Ectodermal cell (in vitro differentiated cells): ENCODE measurements around the gene HIRIP3.

Experiments used
- H3K27ac ChIP-seq: 2 replicates; pipeline ENCODE4 v1.7.0; 2013; ENCODE audit warnings: mild to moderate bottlenecking, low read depth, low read length; ENCODE audit not compliant: insufficient read depth, poor library complexity, severe bottlenecking
- H3K27me3 ChIP-seq: 2 replicates; pipeline ENCODE4 v1.7.0; 2013; ENCODE audit warnings: mild to moderate bottlenecking, low read length; ENCODE audit not compliant: insufficient read depth, control insufficient read depth, poor library complexity, severe bottlenecking
- H3K36me3 ChIP-seq: one replicate; pipeline ENCODE4 v1.7.0; 2013; ENCODE audit warnings: low read length; ENCODE audit not compliant: control insufficient read depth, insufficient read depth
- H3K4me1 ChIP-seq: one replicate; pipeline ENCODE4 v1.7.0; 2013; ENCODE audit warnings: low read length; ENCODE audit not compliant: control insufficient read depth, insufficient read depth
- H3K4me3 ChIP-seq: 2 replicates; pipeline ENCODE4 v1.7.0; 2013; ENCODE audit warnings: low read depth, low read length, control low read depth; ENCODE audit not compliant: insufficient read depth
- H3K9me3 ChIP-seq: 2 replicates; pipeline ENCODE4 v1.7.0; 2013; ENCODE audit warnings: mild to moderate bottlenecking, low read length, moderate library complexity; ENCODE audit not compliant: control insufficient read depth
- WGBS, 2 experiments: methylation state at CpG; one replicate each; pipeline ENCODE4 v1.1.7; 2013; ENCODE audit warnings: missing lambda C conversion rate in 2 of 2; 5-methylcytosine and 5-hydroxymethylcytosine counted together

Gene HIRIP3

DNA sequence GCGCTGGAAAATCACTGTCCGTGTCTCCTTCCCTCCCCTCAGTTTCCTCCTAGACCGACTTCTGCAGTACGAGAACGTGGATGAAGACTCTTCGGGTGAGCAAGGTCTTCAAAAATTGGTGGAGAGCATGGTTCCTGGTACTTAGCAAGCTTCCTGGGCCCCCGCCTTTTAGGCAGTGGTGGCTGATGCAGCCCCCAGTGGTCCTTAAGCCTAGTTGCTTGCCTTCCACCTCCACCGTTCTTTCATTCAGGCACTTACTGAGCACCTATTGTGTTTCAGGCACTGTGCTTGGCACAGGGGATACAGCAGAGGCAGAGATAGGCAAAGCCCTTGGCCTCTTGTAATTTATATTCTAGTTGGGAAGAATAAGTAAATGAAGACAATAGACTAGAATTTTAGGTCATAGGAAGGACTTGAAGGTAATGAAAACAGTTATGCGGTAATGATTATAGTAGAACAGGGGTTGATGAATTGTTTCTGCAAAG is 1.4 kb upstream of the HIRIP3 start:
- no peaks in the 10 kb centered on the region for H3K27me3 ChIP-seq
- no peaks in the 10 kb centered on the region for H3K9me3 ChIP-seq
- H3K36me3 ChIP-seq: peaks cover 8% of the 10 kb centered on the region
- WGBS, 2 experiments: 36 to 39% methylated on average over 9 of the region's 9 CpGs
- H3K4me3 ChIP-seq: peak overlapping the region; percentile 90
- H3K27ac ChIP-seq: no peak overlapping the region
- peaks cover 12% of the 10 kb centered on the region for H3K4me1 ChIP-seq

DNA sequence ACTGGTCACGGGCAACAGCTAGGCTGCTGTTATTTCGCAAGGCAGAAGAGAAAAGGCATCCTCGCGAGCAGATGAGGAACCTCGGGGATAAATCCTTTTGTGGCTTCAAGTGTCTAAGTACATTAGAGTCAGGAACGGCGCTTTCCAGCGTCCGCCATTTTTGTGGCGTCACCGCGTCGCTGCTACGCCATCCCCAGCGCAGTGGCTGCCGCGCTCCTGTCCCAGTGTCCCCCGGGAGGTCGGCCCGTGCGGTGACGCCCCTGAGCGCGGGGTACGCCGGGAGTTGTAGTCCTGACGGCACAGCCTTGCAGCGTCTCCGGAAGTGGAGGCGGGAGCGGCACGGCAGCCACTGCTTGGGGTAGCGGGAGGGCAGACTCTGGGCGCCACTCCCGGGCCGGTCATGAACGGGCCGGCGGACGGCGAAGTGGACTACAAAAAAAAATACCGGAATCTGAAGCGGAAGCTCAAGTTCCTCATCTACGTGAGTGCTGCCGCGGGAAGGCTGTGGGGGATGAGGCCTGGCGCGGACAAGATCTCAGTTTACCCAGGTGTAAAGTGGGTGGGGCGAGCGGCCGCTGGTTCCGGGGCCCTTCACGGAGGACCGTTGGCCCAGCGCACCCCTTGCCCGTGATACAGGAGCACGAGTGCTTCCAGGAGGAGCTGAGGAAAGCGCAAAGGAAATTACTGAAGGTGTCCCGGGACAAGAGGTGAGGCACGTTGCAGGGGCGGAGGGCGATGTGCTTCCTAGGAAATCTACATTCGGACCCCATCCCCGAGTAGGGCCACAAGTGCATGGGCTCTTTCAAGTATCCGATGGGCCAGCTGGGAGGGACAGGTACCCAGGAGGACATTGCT is 721 bp upstream of the HIRIP3 start, which contains the start of gene INO80E:
TSS of gene INO80E (plus strand) at position 331 of the 855 bp plus-strand sequence. CDS start at position 401, 70 bp downstream.
- peaks cover 11% of the 10 kb centered on the region for H3K36me3 ChIP-seq
- peaks cover 12% of the 10 kb centered on the region for H3K4me1 ChIP-seq
- WGBS, 2 experiments: 0 to 1% methylated on average over 65 of the region's 65 CpGs
- H3K27ac ChIP-seq: peak within 1 kb of the TSS; percentile 44
- no peaks in the 10 kb centered on the region for H3K9me3 ChIP-seq
- peak within 1 kb of the TSS; percentile 90 for H3K4me3 ChIP-seq
- H3K27me3 ChIP-seq: no peaks in the 10 kb centered on the region

DNA sequence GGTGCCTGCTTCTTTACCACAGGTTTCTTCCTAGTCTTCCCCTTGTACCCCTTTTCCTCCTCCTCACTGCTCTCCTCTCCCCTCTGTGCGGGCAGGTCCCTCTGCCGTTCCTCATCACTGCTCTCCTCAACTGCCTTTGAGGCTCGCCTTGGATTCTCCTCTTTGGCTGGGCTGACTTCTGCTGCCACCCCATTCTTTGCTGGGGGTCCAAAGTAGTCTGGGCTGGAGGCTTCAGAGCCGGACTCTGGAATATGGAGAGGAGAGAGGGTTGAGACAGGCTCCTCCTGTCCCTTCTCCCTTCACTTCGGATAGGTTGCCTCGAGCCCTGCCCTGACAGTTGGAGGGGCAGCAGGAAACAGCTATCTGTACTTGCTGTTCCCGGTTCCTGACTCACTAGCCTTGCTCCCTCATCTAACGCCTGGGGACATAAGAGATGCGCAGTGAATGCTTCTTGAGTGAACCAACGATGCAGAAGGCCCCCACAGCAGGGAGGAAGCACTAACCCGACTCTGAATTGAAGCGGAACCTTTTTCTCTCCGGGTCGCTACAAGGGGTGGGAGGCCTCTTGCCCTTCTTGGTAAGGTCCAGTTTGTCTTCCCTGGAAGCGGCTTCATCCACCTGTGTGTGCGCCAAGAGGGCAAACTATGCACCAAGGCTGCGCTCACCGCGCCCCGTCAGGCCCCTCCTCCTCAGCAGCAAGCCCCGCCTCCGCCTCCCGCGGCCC is 655 bp downstream of the HIRIP3 start:
- Histone ChIP-seq H3K4me1 (peaks cover 12% of the 10 kb centered on the region), H3K27ac (no peak overlapping the region), H3K27me3 (no peaks in the 10 kb centered on the region), H3K9me3 (no peaks in the 10 kb centered on the region), H3K36me3 (peaks cover 18% of the 10 kb centered on the region), H3K4me3 (peak overlapping the region; percentile 90)
- WGBS, 2 experiments: 25% methylated on average over 24 of the region's 24 CpGs

DNA sequence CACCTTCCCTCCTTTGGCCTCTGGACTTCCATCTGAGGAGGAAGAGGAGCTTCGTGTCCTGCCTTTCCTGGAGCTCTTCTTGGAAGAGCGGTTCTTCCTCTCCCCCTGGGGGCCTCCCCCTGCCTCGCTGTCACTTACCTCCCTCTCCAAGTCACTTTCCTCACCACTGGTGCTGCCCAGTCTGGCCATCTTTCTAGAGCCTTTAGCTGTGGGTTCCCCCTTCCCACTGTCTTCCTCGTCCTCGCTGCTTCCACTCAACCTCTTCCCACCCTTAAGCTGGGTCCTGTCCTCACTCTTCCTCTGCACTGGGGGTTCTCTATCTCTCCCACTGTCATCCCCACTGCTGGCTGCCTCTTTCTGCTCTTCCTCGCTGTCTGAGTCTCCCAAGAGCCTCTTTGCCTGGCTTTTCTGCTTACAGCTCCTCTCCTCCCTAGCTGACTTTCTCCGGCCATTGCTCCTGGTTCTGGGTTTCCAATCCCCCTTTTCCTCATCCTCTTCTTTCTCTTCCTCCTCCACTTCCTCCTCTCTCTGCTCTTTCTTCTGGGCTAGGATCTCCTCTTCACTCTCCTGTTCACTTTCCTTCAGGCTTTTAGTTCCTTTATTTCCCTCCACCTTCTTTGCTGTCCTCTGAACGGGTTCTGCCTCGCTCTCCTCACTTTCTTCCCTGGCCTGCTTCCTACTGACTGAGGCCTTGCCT is 1.4 kb downstream of the HIRIP3 start:
- WGBS, 2 experiments: 91 to 94% methylated on average over 9 of the region's 9 CpGs
- H3K27me3 ChIP-seq: no peaks in the 10 kb centered on the region
- no peak overlapping the region for H3K27ac ChIP-seq
- no peak overlapping the region for H3K4me3 ChIP-seq
- H3K4me1 ChIP-seq: peaks cover 12% of the 10 kb centered on the region
- H3K9me3 ChIP-seq: no peaks in the 10 kb centered on the region
- peaks cover 24% of the 10 kb centered on the region for H3K36me3 ChIP-seq

DNA sequence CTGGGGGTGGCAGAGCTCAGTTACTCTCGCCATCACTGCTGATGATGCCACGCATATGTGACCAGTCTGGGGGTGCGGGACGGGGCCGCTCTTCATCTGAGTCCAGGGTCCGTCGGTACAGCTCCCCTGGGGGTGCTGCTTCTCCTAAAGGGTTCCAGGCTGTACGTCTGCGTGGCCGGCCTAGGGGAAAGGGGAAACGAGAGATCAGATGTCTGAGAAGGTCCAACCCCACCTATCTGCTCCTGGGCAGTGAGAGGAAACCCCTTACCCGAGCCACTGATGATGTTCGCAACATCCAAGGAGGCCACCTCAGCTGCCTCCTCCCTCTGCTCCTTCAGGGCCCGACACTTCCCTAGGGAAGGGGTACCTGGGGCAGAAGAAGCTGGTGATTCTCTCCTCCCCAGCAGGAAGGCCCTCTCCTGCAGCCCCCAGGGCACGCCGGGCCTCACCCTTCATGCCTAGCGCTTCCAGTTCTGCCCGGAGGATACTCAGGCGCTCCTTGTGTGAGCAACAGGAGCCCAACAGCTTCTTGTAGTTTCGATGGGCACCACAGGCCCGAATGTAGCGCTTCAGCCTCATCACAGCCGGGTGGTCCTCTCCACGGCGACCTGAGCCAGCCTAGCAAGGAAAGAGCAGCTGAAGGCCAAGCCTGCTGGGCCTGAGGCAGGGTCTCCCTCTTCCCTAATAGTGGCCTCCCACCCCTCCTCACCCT is 2.1 kb downstream of the HIRIP3 start:
- Histone ChIP-seq H3K9me3 (no peaks in the 10 kb centered on the region), H3K4me3 (no peak overlapping the region), H3K36me3 (peaks cover 29% of the 10 kb centered on the region), H3K27me3 (no peaks in the 10 kb centered on the region), H3K4me1 (peaks cover 12% of the 10 kb centered on the region), H3K27ac (no peak overlapping the region)
- WGBS, 2 experiments: 95 to 96% methylated on average over 25 of the region's 25 CpGs

DNA sequence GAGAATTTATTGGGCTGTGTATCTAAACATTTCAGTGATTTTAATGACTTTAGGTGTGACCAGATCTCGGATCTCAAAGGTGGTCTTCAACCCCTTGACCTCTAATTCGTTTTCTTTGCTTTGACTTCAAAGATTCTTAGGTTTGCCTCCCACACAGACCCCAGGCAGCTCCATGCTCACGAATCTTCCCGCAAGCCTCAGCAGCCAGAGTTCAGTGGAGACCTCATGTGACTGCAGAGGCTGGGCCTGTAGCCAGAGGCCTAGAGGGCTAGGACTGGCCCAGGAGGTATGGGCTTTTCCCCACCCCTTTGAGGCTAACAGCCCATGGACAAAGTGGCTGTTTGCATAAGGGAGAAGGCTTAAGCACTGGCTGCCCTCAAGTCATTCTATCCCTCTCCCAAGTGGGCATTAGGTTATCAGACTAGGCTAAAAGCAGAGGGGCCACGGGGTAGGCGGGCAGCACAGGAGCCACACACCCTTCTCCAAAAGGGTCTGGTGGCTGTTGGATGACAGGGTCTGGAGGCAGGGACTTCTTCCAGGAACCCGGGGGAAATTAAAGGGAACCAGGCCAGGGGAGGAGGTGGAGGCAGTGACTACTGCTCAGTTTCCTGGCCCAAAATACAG is 3.0 kb downstream of the HIRIP3 start:
- Histone ChIP-seq H3K27ac (no peak overlapping the region), H3K36me3 (peaks cover 32% of the 10 kb centered on the region), H3K4me3 (no peak overlapping the region), H3K27me3 (no peaks in the 10 kb centered on the region), H3K9me3 (no peaks in the 10 kb centered on the region), H3K4me1 (peaks cover 12% of the 10 kb centered on the region)
- WGBS, 2 experiments: 83 to 85% methylated on average over 7 of the region's 7 CpGs

DNA sequence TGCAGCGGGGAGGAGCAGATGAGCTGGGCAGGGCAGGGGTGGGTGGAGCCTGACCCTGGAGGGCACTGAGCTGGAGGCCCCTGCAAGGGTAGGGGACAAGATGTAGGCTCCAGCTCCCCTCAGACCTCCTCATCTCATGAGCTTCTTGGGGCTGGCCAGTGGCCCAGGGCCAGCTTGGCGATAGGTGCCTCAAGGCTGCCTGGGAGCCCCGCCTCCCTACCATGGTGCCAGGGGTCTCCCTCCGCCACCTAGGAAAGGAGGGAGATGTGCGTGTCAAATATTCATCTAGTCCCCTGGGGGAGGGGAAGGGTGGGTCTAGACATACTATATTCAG is 3.9 kb downstream of the HIRIP3 start:
- Histone ChIP-seq H3K36me3 (peaks cover 41% of the 10 kb centered on the region), H3K9me3 (no peaks in the 10 kb centered on the region)
- WGBS, 2 experiments: 93% methylated on average over 4 to 5 of the region's 5 CpGs

DNA sequence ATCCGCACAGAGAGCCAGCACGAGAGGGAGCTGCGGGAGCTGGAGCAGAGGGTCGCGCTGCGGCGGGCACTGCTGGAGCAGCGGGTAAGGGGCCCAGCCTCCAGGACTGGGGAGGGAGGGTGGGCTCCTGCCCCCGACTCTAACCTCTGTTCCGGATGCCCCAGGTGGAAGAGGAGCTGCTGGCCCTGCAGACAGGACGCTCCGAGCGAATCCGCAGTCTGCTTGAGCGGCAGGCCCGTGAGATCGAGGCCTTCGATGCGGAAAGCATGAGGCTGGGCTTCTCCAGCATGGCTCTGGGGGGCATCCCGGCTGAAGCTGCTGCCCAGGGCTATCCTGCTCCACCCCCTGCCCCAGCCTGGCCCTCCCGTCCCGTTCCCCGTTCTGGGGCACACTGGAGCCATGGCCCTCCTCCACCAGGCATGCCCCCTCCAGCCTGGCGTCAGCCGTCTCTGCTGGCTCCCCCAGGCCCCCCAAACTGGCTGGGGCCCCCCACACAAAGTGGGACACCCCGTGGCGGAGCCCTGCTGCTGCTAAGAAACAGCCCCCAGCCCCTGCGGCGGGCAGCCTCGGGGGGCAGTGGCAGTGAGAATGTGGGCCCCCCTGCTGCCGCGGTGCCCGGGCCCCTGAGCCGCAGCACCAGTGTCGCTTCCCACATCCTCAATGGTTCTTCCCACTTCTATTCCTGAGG is 4.4 kb downstream of the HIRIP3 start:
- Histone ChIP-seq H3K27me3 (no peaks in the 10 kb centered on the region), H3K4me3 (no peak overlapping the region), H3K27ac (no peak overlapping the region), H3K36me3 (peaks cover 46% of the 10 kb centered on the region), H3K9me3 (no peaks in the 10 kb centered on the region), H3K4me1 (peaks cover 8% of the 10 kb centered on the region)
- 96% methylated on average over 35 of the region's 35 CpGs for WGBS, 2 experiments

More for the DNA sequence above, 3.9 kb downstream of the HIRIP3 start:
- Histone ChIP-seq H3K27ac (no peak overlapping the region), H3K27me3 (no peaks in the 10 kb centered on the region), H3K4me3 (no peak overlapping the region), H3K4me1 (peaks cover 8% of the 10 kb centered on the region)

DNA sequence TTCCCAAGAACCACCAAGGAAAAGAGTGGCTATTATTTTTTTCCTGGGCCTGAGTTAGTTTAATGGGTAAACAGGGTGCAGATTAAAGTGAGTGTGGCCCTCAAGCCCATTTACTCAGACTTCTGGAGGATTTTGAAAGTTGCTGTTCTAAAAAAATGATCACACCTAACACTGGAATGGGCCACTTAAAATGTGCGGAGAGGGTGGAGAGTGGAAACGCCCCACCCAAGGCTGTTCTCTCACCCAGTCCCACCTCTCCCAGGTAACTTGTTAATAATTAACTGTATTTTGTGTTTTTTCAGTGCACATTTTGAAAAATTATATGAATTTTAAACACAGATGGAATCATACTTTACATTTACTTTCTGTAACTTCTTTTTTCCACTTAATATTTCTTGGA is 5.4 kb downstream of the HIRIP3 start:
- Histone ChIP-seq H3K27ac (no peak overlapping the region), H3K36me3 (peaks cover 52% of the 10 kb centered on the region), H3K27me3 (no peaks in the 10 kb centered on the region), H3K4me3 (no peak overlapping the region), H3K9me3 (no peaks in the 10 kb centered on the region), H3K4me1 (peaks cover 8% of the 10 kb centered on the region)
- WGBS, 2 experiments: 100% methylated on average over 1 of the region's 2 CpGs; no CpG with 5 or more reads in 1 of the 2 experiments
